Dermis blood vessel endothelial cell (primary cell): ENCODE data around the gene ARHGAP6. TPM values are rescaled to one million over a fixed set of nuclear protein-coding genes. Genes with fewer than 3 reads are reported as not detected.
A peak's percentile ranks its signal among the peaks of the same experiment; 100 is the strongest.

Source experiments
- DNase-seq: peaks from one replicate; pipeline ENCODE4 v3.0.0; 2010
- total RNA-seq: library from RNA; depleted of rRNA; stranded (reverse); fragments of >200 nt; gene quantifications from 2 replicates; pipeline ENCODE4 v1.2.3, GENCODE V29; 2014

ARHGAP6 gene
- total RNA-seq, 1 donor from 2014 or later = 0.17 TPM

DNA sequence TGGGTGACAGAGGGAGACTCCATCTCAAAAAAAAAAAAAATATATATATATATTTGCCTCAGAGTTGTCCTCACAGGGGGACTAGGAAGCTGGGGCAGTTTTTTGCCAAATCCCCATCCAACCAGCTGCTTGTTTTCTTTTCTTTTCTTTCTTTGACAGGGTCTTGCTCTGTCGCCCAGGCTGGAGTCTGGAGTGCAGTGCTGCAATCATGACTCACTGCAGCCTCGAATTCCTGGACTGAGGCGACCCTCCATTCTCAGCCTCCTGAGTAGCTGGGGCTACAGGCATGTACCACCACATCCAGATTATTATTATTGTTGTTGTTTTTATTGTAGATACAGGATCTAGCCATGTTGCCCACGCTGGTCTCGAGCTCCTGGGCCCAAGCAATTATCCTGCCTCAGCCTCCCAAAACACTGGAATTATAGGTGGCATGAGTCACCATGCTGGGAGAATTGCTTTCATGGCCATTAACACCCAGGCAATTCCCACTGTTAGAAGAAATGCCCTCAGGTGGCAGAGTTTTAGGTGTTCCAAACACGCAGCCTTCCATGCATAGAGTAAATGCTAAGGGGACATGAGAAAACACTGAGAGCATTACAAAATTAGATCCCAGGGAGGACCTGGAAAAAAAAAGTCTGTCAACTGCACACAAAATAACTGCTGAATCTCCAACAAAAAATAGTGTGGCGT lies 98.0 kb downstream of the ARHGAP6 start:
- no peak for DNase-seq

GRCh38 chrX:11566789-11567188 lies 98.9 kb downstream of the ARHGAP6 start:
- DNase-seq = no peak

DNA sequence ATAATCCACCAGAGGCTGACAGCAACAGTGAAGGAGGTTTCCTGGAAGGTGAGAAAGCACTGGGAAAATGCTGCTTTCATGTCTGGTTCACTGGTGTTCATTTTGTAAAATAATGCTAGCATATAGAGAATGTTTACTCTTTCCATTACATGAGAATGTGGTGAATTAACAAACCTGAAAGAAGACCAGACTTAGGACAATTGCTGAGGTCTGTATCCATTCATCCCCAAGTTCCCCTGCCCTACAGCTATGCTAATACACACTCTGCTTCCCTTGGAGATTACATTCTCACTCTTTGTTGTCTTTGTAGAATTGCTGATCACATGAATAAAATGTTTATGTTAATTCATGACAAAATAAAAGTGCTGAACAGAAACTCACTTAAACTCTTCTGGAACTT lies 99.5 kb downstream of the ARHGAP6 start:
- DNase-seq = no peak

DNA sequence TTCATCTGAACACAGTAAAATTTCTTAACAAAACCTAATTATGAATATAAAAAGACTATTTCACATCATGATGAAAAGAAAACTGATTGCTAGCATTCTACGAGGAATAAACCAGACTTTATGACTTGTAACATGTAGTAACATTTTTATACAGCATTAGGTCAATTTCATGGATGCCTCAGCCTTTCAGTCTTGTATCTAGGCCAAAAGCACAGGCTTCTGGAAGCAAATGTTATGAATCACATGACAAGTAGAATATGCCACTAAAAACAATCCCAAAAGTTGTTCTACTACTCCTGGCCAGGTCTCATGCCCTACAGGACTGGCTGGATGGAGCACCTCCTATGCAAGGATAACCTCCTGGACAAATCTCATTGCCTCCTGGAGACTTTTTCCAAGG lies 101.2 kb downstream of the ARHGAP6 start:
- no peak for DNase-seq

DNA sequence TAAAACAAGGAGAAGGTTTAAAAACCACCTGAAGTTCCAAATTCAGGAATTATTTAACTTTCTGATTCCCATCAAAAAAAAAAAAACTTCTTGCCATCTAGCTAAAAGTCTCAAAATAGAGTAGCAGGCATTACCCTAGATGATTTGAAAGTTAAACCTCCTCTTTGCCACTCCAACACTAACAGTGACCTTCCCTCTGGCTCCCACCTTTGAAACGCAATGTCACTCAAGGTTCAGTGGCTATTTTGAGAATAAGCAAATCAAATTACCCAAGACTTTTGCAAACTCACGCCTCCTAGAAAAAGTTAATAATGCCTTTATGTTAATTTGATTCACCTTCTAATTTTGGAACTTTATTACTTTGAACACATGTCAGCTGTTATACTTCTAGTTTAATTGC lies 103.2 kb downstream of the ARHGAP6 start:
- DNase-seq = no peak

GRCh38 chrX:11558972-11559371 lies 106.7 kb downstream of the ARHGAP6 start:
- DNase-seq = peak; percentile 20

DNA sequence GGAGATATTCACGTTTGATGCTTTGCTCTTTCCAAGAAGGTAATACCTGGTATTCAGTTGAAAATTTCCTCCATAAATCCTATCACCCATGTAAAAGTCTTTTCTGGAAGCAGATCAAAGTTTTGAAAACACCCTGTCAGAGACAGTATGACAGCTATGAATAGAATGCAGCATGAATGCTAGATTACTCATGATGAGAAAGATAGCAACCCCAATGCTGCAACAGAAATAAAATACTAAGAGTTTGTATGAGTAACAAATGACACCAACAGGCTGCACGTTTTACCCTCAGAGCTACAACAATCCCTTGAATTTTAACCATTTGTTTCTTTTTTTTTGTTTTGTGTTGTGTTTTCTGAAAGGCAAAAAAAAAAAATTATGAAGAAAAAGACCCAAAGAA lies 108.6 kb downstream of the ARHGAP6 start:
- DNase-seq = no peak

DNA sequence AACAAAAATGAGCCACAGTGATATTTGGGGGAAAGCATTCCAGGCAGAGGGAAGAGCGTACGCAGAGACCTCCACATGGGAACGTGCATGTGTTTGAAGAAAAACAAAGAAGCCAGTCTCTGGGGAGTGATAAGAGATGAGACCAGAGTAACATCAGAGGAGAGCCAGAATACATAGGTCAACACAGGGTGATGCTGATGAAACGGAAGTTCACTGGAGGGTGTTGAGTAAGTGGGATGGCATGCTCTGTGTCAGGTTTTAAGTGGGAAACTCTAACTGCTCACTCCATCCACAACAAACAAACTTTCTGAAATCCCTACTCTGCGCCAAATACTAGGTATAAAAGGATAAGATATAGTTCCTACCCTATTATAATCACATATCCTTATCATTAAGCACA lies 110.0 kb downstream of the ARHGAP6 start:
- no peak for DNase-seq

DNA sequence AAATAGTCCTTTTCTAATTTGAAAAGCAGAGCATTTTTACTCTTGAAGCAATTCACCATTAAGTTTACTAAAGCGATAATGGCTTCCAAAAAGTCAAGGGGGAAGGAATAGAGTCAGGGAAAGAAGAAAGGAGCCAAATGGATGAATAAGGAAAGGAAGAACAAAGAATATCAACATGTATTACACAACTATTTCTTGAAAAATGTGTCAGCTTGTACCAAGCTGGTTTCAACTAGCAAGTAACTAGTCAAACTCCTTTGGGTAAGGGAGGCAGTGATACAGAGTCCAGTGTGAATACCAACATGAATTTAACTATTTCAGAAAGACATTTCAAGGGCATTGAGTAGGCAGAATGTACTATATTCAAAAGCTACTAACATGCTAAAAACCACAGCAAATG lies 112.1 kb downstream of the ARHGAP6 start:
- no peak for DNase-seq

DNA sequence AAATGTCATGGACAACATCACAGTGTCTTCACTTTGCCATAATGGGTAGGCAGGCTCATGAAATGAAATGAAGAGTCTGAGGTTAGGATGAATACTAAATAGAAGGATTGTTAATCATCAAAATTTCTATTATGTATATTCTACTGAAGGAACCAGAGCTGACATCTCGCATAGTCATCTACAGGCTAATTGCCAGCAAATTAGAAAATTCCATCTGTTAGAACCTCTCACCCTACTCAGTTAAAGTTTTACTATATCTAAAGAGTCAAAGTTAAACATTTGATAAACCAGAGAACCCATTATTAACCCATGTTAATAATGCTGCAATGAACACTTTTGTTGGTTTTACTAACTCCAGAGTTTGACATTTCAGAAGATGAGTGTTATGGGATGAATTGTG lies 114.6 kb downstream of the ARHGAP6 start:
- DNase-seq = no peak

- no peak for DNase-seq
Observed at GRCh38 chrX:11546917-11547316, 118.8 kb downstream of the ARHGAP6 start.

GRCh38 chrX:11543249-11543648 lies 122.5 kb downstream of the ARHGAP6 start:
- DNase-seq = no peak

- DNase-seq = no peak
Observed at GRCh38 chrX:11541510-11541909, 124.2 kb downstream of the ARHGAP6 start.

GRCh38 chrX:11540532-11541377 lies 125.0 kb downstream of the ARHGAP6 start:
- no peak for DNase-seq

DNA sequence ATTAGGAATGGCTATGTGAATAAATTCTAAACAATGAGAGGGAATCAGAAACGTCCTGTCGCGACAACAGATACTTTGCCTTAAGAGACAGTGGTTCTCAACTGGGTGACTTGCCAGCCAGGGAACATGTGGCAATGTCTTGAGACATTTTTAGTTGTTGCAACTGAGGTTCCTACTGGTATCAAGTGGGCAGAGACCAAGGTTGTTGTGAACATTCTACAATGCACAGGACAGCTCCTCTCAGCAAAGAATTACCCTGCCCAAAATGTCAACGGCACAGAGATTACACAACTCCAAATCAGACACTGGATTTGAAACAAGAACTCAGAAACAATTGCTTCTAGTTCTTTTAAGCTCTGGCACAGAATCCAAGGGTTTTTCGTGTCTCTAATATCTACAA lies 128.6 kb downstream of the ARHGAP6 start:
- DNase-seq = no peak

- no peak for DNase-seq
Observed at GRCh38 chrX:11535156-11535919, 130.4 kb downstream of the ARHGAP6 start.

- DNase-seq = peak; percentile 73
Observed at GRCh38 chrX:11533199-11533651, 132.5 kb downstream of the ARHGAP6 start.

- DNase-seq = no peak
Observed at GRCh38 chrX:11532291-11533078, 133.2 kb downstream of the ARHGAP6 start.

- DNase-seq = peak; percentile 25
Observed at GRCh38 chrX:11531226-11531625, 134.5 kb downstream of the ARHGAP6 start.

- no peak for DNase-seq
Observed at GRCh38 chrX:11530621-11531020, 135.1 kb downstream of the ARHGAP6 start.

- no peak for DNase-seq
Observed at GRCh38 chrX:11528623-11529022, 137.1 kb downstream of the ARHGAP6 start.

DNA sequence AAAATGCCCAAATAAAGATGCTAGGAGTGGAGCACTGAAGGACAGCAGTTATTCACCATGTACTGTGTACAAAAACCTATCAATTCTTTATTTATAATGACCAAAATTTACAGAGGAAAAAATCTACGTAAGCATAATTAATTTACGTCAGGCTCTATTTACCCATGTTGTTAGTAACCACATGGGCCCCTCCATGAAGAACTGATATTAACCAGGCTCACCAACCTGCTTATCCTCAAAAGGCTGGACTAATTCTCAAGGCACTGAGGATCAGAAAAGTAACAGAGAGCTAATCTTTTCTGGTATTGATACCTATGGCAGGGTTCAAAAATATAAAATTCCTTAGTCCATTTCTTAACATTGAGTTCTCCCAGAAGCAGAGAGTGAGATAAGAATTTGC lies 140.0 kb downstream of the ARHGAP6 start:
- no peak for DNase-seq
